ES-I3 (cell line): ENCODE measurements around the gene LIPK.
"Not testable (repeated sequence)": the region's sequence is repeated elsewhere in the genome, so short reads cannot be mapped to it uniquely, and the experiment has no call there.

Experiments
- H3K36me3 ChIP-seq: 2 replicates; pipeline ENCODE4 v1.6.1; 2013; ENCODE audit warnings: mild to moderate bottlenecking, low read length, control low read depth, moderate library complexity; ENCODE audit not compliant: insufficient read depth
- H3K4me1 ChIP-seq: 2 replicates; pipeline ENCODE4 v1.6.1; 2013; ENCODE audit warnings: mild to moderate bottlenecking, control low read depth, low read length; ENCODE audit not compliant: insufficient read depth
- H3K9ac ChIP-seq: 2 replicates; pipeline ENCODE4 v1.6.1; 2013; ENCODE audit warnings: low read depth, mild to moderate bottlenecking, low read length, moderate library complexity
- H3K9me3 ChIP-seq: 2 replicates; pipeline ENCODE4 v1.6.1; 2013; ENCODE audit warnings: mild to moderate bottlenecking, low read length, moderate library complexity; ENCODE audit not compliant: control insufficient read depth, insufficient read depth

The LIPK gene

DNA sequence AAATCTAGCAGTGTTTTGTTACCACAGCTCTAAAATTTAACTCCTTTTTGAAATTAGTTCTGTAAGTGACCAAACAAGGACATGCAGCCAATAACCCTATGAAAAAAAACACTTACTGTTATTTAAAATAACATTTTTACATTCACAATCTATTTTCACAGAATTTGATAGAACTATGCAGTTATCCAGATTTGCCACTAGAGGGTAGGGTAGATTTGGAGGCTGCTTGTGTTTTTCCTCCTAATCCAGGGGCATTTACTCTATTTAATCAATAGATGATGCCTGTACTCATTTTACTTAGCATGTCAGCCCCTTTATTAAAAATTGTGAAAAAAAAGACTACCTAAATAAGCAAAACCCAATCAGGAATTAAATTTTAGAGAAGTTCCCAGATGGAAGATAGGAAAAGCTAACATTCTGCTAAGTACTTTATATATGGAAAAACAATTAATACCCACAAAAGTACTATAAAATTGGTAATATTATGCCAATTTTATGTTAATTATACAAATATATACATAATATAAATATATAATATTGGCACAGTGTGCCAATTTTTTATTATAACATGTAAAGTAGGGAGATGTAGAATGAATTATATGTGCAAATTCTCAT lies 18.1 kb upstream of the LIPK start:
- H3K4me1 ChIP-seq, result no peaks in the 10 kb centered on the region
- H3K36me3 ChIP-seq, result no peaks in the 10 kb centered on the region

DNA sequence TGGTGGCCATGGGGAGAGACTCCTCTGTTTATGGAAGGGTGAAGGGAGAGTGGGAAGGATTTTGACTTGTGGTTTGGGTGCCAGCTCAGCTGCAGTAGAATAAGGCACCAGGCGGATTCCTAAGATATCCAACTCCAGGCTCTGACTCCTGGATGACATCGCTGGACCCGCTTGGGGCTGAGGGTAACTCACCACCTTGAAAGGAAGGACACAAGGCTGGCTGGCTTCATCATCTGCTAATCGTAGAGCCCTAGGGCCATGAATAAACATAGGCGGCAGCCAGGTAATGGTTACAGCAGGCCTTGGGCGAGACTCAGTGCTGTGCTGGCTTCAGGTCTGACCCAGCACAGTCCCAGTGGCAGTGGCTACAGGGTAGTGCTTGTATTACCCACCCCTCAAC lies 16.7 kb upstream of the LIPK start:
- H3K9ac ChIP-seq, result no peak overlapping the region
- no peaks in the 10 kb centered on the region for H3K36me3 ChIP-seq
- no peaks in the 10 kb centered on the region for H3K9me3 ChIP-seq
- H3K4me1 ChIP-seq, result no peaks in the 10 kb centered on the region

More for the DNA sequence above, 18.1 kb upstream of the LIPK start:
- H3K9me3 ChIP-seq, result no peaks in the 10 kb centered on the region
- no peak overlapping the region for H3K9ac ChIP-seq

DNA sequence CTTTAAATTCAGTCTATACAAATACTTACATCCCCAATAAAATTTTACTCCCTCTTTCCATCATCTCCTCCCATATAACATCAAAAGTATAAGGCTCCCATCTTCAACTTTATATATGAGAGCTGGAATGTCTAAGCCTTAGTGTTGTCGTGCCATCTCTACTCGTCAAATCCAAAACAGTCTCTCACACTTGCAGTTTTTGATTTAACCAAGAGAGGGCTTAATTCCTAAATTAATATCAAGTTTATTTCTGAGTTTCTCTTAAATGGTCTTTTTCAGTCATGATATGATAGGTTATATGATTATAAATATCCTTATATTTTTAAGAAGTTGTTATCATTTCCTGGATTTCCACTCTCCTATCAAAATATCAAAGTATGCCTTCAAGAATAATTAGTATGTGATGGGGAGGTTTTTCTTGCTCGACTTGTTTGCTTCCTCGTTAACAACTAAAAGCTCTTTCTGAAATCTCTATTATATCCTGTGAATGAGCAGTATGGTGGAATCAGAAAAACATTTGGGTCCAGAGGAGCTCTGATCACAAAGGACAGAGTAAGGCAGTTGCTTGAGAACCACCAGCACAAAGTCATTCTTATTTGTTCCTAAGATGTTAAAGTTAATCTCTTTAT lies 12.5 kb upstream of the LIPK start:
- H3K9ac ChIP-seq, result no peak overlapping the region
- H3K36me3 ChIP-seq, result no peaks in the 10 kb centered on the region
- H3K4me1 ChIP-seq, result no peaks in the 10 kb centered on the region
- H3K9me3 ChIP-seq, result no peaks in the 10 kb centered on the region

DNA sequence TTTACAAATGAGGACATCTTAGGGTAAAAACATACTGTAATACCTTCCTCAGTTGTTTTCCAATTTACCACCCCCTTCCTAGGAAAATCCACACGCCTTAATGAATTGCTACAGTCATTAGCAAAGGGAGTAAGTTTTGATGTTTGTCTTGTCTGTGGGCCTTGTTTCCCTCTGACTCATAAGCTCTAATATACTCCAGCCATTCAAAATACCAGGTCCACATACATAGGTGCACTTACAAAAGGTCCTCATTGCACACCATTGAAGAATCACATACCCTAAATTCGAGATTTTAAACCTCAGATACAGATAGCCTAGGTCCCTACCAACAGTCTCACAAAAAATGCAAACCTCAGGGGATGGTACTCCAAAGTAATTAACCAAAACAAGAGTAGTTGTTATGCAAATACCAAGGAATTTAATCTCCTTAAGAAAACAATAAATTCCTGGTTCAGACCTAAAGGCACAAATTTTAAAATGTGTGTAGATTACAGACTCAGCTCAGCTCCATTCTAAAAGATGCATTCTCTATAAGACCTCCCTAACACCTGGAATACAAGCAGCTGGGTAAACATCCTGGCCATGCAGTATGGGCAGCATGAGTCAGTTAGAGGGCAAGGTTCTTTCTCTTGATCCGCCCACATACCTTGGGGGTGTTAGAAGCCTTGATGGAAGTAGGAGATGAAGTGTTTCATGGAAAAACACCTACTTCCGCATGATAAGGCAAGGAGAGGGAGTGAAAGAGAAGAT lies 3.0 kb upstream of the LIPK start:
- H3K4me1 ChIP-seq, result peaks cover 2% of the 10 kb centered on the region; the same call in 1 of the 2 replicates
- no peak overlapping the region for H3K9ac ChIP-seq
- H3K9me3 ChIP-seq, result peaks cover 2% of the 10 kb centered on the region; the same call in 1 of the 2 replicates
- no peaks in the 10 kb centered on the region for H3K36me3 ChIP-seq

DNA sequence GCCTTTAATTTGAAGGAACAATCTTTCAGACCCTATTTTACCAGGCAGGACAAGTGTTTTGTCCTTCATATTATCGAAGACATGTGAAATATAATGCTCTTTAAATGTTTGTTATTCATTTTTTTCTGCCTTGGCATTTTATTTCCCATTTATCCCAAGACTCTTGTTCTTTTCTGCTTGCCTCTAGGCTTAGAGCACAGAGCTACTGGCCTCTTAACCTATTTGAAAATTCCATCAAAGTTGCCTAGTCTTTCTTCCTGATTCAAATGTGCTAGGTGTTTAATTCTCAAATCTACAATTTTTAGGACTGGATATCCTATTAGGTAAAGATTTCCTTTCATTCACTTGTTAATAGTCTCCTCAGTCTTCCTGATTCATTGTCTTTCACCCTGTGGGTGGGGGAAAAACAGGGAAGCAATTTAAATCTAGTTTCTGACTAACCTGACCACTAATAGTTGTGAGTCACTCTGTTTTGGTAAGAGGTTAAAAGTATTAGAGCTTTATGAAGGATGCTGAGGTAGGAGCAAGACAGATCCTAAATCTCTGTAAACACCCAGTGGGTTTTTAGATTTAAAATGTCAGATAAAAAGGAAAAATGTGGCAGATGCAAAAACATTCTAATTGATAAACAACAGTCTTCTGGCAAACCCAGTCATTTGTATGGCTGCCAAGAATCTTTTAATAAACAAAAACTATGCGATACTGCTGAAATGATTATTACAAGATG lies 1.5 kb downstream of the LIPK start:
- no peaks in the 10 kb centered on the region for H3K36me3 ChIP-seq
- H3K9ac ChIP-seq, result no peak overlapping the region
- H3K4me1 ChIP-seq, result peaks cover 3% of the 10 kb centered on the region; the same call in 1 of the 2 replicates
- peaks cover 2% of the 10 kb centered on the region; the same call in 1 of the 2 replicates for H3K9me3 ChIP-seq

DNA sequence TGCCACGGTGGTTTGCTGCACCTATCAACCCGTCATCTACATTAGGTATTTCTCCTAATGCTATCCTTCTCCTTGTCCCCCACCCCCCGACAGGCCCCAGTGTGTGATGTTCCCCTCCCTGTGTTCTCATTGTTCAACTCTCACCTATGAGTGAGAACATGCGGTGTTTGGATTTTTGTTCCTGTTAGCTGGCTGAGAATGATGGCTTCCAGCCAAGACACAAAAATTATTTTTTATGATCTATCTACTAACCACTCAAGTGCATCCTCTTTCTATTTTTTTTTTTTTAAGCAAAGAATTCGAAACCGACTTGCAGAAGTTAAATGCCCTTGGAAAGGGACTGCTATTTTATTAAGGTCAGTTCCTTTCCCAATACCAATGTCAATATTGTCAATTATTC lies 3.3 kb downstream of the LIPK start:
- H3K9me3 ChIP-seq, H3K36me3 ChIP-seq, H3K4me1 ChIP-seq, H3K9ac ChIP-seq: not testable (repeated sequence)

DNA sequence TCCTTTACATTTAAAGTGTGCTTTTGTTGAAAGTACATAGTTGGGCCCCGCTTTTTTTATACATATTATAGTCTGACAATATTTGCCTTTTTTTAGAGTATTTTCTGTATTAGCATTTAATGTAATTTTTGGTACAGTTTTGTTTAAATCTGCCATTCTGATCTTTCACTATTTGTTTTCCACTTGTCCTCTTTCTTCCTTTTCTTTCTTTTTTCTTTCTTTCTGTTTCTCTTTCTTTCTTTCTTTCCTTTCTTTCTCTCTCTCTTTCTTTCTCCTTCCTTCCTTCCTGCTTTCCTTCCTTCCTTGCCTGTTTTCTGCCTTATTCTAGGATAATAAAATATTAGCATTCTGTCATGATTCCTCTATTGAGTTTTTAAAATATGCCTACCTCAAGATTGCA lies 9.5 kb downstream of the LIPK start:
- Histone ChIP-seq H3K9ac (no peak overlapping the region), H3K36me3 (no peaks in the 10 kb centered on the region), H3K9me3 (no peaks in the 10 kb centered on the region), H3K4me1 (no peaks in the 10 kb centered on the region)

DNA sequence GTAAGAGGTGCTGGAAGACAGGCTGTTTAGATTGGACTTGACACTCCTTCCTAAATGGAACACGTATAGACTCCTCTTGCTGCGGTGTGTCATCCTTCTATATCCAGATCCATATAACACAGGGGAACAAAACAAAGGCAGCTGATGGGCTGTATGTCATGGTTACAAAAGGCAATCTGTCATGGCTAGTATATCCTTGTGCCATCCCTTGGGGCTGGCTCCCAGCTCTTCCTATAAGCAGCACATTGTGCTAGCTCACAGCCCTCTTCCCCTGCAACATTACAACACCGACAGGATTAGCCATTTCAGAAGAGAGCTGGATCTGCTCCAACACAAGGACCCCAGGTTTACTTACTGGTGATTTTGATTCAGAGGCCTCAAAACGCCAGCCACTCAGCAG lies 15.3 kb downstream of the LIPK start:
- H3K9ac ChIP-seq, result no peak overlapping the region
- H3K9me3 ChIP-seq, result no peaks in the 10 kb centered on the region
- no peaks in the 10 kb centered on the region for H3K36me3 ChIP-seq
- H3K4me1 ChIP-seq, result no peaks in the 10 kb centered on the region

DNA sequence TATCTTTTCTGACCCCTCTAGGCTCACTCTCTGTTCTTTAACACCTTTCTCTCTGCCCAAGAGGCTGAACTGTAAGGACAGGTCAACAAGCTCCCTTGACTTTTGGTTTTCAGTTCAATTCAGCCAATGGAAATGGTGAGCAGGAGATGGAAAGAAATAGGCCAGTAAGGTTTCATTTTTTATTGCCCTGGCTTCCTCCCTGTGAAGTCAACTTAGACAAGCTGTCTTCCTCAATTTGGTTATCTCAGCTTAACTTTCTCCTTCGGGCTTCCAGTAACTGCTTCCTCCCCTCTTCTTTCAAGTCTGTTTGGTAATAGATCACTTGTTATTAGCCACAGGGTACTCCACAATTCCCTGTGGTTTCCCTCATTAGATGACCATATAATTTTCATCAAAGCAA lies 19.7 kb downstream of the LIPK start:
- H3K9ac ChIP-seq, result no peak overlapping the region
- H3K36me3 ChIP-seq, result no peaks in the 10 kb centered on the region
- H3K4me1 ChIP-seq, result no peaks in the 10 kb centered on the region
- H3K9me3 ChIP-seq, result no peaks in the 10 kb centered on the region

DNA sequence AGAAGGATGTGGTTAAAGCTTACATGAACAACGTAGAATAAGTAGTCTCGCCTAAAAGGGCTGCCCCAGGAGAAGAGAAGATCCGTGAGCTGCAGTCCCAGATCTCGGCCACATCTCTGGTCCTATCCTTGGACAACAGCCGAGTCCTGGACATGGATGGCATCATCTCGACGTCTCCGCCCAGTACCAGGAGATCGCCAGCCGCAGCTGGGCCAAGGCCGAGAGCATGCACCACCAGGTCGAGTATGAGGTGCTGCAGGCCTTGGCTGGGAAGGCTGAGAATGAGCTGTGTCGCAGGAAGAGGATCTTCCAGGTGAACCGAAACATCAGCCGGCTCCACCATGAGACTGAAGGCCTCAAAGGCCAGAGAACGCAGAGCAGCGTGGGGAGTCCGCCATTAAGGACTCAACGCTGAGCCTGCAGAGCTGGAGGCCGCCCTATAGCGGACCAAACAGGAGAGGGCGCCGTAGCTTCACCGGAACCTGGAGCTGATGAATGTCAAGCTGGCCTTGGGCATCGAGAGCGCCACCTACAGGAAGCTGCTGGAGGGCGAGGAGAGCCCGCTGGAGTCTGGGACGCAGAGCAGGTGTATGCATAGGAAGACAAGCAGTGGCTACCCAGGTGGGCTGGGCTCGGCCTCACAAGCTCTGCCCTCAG lies 22.2 kb downstream of the LIPK start:
- Histone ChIP-seq H3K9ac (no peak overlapping the region), H3K4me1 (no peaks in the 10 kb centered on the region), H3K9me3 (no peaks in the 10 kb centered on the region), H3K36me3 (no peaks in the 10 kb centered on the region)

DNA sequence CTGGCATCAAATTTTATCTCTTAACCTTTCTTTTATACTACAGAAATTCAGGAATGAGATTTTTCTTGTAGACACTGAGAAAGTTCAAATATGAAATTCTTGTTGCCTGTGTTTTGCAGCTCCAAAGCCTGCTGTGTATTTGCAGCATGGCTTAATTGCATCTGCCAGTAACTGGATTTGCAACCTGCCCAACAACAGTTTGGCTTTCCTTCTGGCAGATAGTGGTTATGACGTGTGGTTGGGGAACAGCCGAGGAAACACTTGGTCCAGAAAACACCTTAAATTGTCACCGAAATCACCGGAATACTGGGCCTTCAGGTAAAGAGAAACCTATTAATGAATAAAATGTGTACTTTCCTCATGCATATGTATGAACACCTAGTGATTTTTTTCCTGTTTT lies 24.8 kb downstream of the LIPK start:
- H3K9me3 ChIP-seq, result no peaks in the 10 kb centered on the region
- H3K9ac ChIP-seq, result no peak overlapping the region
- H3K36me3 ChIP-seq, result no peaks in the 10 kb centered on the region

DNA sequence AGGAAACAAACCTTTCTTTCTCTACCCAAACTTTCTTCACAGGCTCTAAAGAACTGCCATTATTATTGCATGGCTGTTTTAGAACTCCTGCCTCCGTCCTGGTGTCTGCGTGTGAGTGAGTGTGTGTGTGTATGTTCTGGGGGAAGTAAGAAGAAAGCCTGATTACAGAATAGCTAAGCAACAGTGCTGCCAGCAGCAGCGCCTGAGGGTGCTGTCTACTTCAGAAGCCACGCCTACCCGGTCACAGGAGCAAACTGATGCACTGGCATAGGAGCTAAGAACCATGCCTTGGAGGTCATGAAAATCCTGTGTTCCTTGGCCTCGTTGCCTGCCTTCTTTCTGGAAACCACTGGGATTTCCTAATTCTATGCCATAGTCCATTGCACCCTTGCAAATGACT lies 25.2 kb downstream of the LIPK start:
- no peaks in the 10 kb centered on the region for H3K4me1 ChIP-seq
- no peak overlapping the region for H3K9ac ChIP-seq
- no peaks in the 10 kb centered on the region for H3K36me3 ChIP-seq
- no peaks in the 10 kb centered on the region for H3K9me3 ChIP-seq

More for the DNA sequence above, 24.8 kb downstream of the LIPK start:
- no peaks in the 10 kb centered on the region for H3K4me1 ChIP-seq

DNA sequence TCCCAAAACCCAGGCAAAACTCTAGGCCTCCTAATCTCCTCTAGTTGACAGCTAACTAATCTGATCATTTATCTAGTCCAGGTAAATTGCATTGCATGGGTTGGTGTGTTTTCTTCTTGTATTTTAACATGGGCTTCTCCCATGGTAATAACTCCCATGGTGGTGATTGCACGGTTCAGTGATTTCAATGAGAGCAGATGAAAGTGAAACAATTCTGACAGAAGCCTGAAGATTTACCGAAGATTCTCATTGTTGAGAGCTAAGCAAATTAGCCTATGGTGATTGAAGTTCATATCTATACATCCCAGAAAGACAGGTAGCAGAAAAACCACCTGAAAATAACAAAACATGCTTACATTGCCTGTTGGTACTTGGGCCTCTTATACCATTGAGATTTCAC lies 27.2 kb downstream of the LIPK start:
- no peaks in the 10 kb centered on the region for H3K4me1 ChIP-seq
- no peak overlapping the region for H3K9ac ChIP-seq
- H3K9me3 ChIP-seq, result no peaks in the 10 kb centered on the region
- no peaks in the 10 kb centered on the region for H3K36me3 ChIP-seq

DNA sequence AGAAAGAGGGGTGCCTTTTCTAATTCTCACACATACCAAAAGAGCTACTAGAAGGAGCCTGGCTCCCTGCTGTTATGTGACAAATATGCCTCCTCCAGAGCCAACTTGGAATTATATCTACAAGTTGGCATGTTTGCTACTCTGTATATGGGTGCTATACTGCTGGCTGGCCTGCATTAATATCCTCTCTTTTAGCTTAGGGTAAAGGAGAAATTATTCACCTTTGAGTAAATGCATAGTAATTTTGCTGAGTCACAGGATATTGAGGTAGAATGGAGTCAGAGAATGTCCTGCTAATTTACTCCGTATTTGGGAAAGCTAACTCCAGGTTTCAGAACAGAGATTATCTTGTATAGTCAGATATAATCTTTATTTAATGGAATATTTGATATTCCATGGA lies 29.6 kb downstream of the LIPK start:
- Histone ChIP-seq H3K36me3 (no peaks in the 10 kb centered on the region), H3K9ac (no peak overlapping the region), H3K9me3 (no peaks in the 10 kb centered on the region), H3K4me1 (no peaks in the 10 kb centered on the region)
